ENCODE results near the gene SH2D1A. TPM values are rescaled to one million over a fixed set of nuclear protein-coding genes. Genes with fewer than 3 reads are reported as not detected.

The SH2D1A gene
- total RNA-seq, 1 experiment from 2014 or later: not detected

DNA sequence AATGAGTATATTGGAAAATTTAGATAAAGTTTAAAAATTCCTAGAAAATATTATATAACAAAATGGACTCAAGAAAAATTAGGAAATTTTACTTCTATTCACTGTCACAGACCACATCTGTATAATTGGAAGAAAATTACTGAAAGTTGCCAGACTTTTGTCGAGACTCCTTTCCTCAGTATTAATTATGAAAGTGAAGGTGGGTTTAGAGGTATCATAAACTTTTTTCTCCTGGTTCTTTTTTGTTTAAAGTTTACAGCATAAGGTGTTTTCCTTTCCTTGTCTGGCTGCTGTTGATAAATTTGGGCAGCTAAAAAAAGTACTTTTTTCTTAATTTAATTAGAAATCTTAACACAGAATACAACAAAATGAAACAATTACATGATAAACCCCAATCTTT is 20.6 kb upstream of the SH2D1A start:
- Mint-ChIP-seq H3K36me3 (ENCODE audit: insufficient read depth in 1 of 3, low read depth in 3 of 3) (no peaks in the 10 kb centered on the region), H3K4me1 (0 out of 4 replicates have a peak, but pooled peaks cover 0 to 3% of the 10 kb centered on the region in 2 experiments), H3K27me3 (ENCODE audit: low read depth) (no peaks in the 10 kb centered on the region), H3K27ac (no peak overlapping the region), H3K9me3 (no peaks in the 10 kb centered on the region; a peak in 2 of 5 replicates), H3K4me3 (no peak overlapping the region)
- TF ChIP-seq, protein P1, sequence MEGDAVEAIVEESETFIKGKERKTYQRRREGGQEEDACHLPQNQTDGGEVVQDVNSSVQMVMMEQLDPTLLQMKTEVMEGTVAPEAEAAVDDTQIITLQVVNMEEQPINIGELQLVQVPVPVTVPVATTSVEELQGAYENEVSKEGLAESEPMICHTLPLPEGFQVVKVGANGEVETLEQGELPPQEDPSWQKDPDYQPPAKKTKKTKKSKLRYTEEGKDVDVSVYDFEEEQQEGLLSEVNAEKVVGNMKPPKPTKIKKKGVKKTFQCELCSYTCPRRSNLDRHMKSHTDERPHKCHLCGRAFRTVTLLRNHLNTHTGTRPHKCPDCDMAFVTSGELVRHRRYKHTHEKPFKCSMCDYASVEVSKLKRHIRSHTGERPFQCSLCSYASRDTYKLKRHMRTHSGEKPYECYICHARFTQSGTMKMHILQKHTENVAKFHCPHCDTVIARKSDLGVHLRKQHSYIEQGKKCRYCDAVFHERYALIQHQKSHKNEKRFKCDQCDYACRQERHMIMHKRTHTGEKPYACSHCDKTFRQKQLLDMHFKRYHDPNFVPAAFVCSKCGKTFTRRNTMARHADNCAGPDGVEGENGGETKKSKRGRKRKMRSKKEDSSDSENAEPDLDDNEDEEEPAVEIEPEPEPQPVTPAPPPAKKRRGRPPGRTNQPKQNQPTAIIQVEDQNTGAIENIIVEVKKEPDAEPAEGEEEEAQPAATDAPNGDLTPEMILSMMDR (conservative IDR thresholded peaks at IDR 0.05): no peak
- Histone ChIP-seq H3K18ac (ENCODE audit: insufficient read length, low read depth, low read length) (no peak overlapping the region), H2AK5ac (ENCODE audit: insufficient read length, low read length) (no peak overlapping the region), H3K27ac (ENCODE audit: insufficient read length, low read depth, low read length) (no peak overlapping the region), H3K23me2 (ENCODE audit: insufficient read length, low read depth, low read length, poor library complexity, severe bottlenecking) (no peaks in the 10 kb centered on the region), H2BK15ac (ENCODE audit: low read depth, low read length) (no peak overlapping the region), H3K14ac (ENCODE audit: insufficient read depth, low read length) (no peak overlapping the region), H3K9me3 (ENCODE audit: control insufficient read depth, low read depth, low read length) (peaks cover 8% of the 10 kb centered on the region), H2BK120ac (ENCODE audit: low read depth, low read length, poor library complexity, severe bottlenecking) (no peak overlapping the region), H3K9ac (ENCODE audit: extremely low read depth, insufficient read length, low read length) (no peak overlapping the region), H3K27me3 (ENCODE audit: insufficient read depth, low read length) (no peaks in the 10 kb centered on the region), H3K56ac (ENCODE audit: insufficient read length, low read depth, low read length) (no peak overlapping the region), H2BK12ac (ENCODE audit: insufficient read length, low read depth, low read length) (no peak overlapping the region), H4K8ac (replicated peaks; ENCODE audit: insufficient read length, low read depth, low read length) (no peak overlapping the region), H3K23ac (ENCODE audit: insufficient read length, low read depth, low read length) (no peak overlapping the region), H2BK5ac (ENCODE audit: insufficient read length, low read length) (no peak overlapping the region), H3K4me2 (ENCODE audit: insufficient read depth, insufficient read length, low read length) (no peak overlapping the region), H3K4me1 (ENCODE audit: insufficient read depth, low read length) (no peaks in the 10 kb centered on the region), H3T11ph (ENCODE audit: low read length) (no peak overlapping the region), H3K79me2 (ENCODE audit: insufficient read depth, low read length) (no peaks in the 10 kb centered on the region), H2AFZ (ENCODE audit: low read length) (no peak overlapping the region), H4K5ac (ENCODE audit: insufficient read length, low read depth, low read length) (no peak overlapping the region), H3K79me1 (ENCODE audit: insufficient read depth, low read depth, low read length, poor library complexity, severe bottlenecking) (no peaks in the 10 kb centered on the region), H2BK20ac (ENCODE audit: low read depth, low read length, poor library complexity, severe bottlenecking) (no peak overlapping the region), H3K4ac (ENCODE audit: low read depth, low read length) (no peak overlapping the region), H4K91ac (ENCODE audit: insufficient read length, low read depth, low read length) (no peak overlapping the region), H4K20me1 (ENCODE audit: control insufficient read depth, insufficient read depth, insufficient read length) (no peaks in the 10 kb centered on the region)
- WGBS (ENCODE audit: extremely low coverage, insufficient read length, low lambda C conversion rate): no CpG with 5 or more reads among the region's 1 CpG
- no peak for DNase-seq

Data from H9 (cell line).